NCI-H748 treated with DMSO at 0.1 percent for 48 hours (cell line): ENCODE results near the gene KIFAP3.
"Not testable (repeated sequence)": the region's sequence is repeated elsewhere in the genome, so short reads cannot be mapped to it uniquely, and the experiment has no call there.

ENCODE experiments used
- DNase-seq: peaks from one replicate; lab custom pipeline; 2025; lab: John Stamatoyannopoulos, UW

The KIFAP3 gene

DNA sequence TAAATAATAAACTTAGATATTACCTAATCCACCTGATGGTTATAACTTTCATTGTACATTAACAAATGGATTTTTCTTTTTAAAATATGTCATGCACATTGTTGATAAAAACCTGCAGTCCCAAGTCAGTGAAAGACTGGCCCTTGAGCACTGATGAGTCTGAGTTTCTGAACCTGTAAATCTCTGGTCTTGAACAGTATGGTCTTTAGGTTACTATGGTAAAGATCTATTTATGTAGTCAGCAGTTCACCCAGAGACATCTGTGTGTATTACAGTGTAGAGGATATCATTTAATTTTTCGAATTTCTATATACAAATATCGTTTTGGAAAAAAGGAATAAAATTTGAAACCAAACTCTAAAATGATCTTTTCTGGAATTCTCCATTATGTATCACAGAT, 150.4 kb downstream of the KIFAP3 start:
- DNase-seq, result no peak

DNA sequence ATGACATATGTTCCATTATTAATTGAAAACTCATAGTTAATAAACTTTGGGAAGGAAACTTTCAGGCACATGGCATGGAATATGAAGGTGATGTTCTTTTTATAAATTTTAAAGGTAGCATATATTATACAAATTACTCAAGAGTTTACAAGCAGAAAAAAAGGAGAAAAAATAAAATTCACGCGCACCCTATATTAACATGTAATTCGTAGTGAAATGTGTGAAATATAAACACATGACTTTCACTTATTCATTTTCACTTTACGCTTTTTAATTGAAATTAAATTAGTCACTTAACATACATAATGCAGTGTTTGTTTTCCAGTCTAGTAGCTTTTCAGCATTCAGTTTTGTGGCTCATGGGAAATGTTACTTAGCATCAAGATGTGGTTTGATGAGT, 153.4 kb downstream of the KIFAP3 start:
- no peak for DNase-seq

DNA sequence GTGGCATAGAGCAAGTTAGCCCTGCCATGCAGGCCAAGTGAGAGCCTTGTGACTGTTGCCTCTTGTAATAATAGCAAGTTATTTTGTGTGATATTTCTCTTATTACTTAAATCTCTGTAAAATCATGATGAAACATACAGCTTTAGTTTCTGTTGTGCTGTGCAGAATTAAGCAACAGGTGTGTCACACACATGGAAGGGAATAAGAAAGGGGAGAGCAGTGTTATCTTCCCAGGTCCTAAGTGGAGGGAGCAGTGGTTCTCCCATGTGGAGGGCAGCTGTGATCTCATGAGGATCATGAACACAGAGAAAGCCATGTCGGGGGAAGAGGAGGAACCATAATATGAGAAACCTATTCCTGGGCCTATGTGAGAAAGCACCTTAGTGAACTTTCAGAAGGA, 155.6 kb downstream of the KIFAP3 start:
- DNase-seq, result no peak

DNA sequence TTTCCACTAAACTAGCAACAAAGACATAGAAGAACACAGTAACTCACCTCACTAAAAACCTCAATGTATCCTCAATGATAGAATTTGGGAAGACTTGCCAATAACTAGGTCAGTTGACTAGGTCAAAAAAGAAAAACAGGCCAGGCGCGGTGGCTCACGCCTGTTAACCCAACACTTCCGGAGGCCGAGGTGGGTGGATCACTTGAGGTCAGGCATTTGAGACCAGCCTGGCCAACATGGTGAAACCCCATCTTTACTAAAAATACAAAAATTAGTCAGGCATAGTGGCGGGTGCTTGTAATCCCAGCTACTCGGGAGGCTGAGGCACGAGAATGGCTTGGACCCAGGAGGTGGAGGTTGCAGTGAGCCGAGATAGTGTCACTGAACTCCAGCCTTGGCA, 156.3 kb downstream of the KIFAP3 start:
- DNase-seq, result not testable (repeated sequence)

DNA sequence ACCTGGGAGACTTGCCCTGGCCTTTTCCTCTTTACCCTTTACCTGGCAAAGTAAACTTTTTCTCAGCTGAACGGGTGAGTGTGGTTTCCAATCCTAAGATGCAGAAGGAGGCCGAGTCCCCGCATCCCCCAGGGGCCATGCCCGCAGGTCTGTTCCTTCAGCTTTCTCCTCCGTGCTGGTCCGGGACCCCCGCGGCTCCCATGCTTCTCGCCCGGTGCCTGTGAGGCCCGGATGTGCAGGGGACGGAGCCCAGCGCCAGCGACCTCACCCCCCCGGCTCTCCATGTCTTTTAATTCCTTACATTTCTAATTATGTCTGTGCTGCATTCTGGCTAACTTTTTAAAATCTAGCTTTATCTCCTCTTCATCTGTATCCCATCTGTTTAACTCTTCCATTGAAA, 159.3 kb downstream of the KIFAP3 start:
- DNase-seq, result no peak

DNA sequence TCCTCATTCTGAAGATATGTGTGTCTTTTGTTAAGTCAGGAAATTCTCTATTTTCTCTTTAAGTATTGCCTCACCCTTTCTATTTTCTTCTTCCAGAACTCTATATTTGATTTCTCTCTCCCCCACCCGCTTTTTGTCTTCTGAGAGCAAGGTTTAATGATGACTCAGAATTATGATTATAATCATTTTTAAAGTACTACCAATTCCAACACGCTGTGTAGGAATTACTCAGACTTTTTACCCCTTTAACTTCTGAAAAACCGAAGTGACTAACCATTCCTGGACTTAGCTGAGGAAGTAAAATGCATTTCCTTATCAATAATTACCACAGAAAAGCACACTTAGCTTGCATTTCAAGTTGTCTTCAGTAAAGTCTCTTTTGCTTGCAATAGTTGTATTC, 160.0 kb downstream of the KIFAP3 start:
- no peak for DNase-seq

DNA sequence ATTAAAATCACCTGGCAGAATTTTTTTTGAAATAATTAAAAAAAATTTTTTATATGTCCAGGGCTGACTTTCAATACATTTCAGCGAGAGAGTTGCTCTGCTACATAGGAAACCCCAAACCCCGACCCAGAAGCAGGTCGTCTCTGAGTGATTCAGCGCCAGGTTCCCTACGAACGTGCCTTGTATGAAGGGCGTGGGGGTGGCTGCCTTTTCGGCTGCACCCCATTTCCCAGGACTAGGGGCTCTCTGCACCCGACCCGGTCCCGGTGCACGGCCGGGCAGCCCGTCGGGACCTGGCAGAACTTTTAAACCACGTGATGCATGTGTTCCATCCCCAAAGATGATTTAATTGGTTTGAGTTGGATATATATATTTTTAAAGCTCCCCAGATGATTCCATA, 165.0 kb downstream of the KIFAP3 start:
- no peak for DNase-seq

DNA sequence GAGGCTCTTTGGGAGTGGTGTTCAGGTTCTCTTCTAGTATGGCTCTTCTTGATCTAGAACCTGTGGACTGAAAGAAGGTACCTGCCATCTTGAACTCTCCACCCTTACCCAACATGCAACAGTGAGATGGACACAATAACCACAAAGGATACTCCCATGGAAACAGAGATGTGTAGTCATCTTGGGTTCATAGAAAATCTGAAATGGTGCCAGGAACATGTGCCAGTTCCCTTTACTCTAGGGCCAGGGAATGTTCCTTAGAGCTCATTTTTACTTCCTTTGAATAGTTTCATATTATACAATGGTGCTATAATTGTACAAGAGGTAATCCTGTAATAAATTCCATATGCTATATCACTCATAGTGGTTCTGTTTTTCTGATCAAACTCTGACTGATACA, 167.6 kb downstream of the KIFAP3 start:
- no peak for DNase-seq

DNA sequence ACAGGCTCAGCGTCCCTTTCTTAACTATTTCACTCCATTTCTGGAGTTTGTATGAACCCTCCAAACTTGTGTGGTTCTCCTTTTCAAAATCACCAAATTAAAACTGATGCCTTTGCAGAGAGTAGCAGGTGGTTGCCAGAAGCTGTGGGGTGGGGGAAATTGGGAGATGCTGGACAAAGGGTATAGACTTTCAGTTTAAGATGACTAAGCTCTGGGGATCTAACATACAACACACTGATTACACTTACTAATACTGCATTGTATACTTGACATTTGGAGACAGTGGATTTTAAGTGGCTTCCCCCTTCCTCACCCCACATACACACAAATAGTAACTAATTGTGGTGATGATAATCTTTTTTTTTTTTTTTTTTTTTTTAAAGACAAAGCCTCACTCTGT, 169.7 kb downstream of the KIFAP3 start:
- DNase-seq, result no peak

DNA sequence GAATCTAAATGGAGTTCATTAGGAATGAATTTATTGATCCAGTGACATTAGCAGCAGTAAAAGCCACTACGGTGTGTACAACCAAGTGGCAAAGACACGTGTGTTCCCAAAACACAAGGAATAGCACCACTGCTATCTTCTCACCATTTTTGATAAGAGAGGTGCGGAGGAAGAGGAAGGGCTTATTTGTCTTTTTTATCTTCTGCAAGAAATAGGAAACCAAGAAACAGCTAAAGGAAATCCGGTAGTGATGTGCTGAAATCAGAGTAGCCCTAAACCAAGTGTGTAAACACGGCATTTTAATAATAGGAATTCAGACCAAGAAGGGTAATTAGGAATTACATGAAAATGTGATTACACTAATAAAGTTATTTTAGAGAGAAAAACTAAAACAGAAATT, 171.7 kb downstream of the KIFAP3 start:
- no peak for DNase-seq

DNA sequence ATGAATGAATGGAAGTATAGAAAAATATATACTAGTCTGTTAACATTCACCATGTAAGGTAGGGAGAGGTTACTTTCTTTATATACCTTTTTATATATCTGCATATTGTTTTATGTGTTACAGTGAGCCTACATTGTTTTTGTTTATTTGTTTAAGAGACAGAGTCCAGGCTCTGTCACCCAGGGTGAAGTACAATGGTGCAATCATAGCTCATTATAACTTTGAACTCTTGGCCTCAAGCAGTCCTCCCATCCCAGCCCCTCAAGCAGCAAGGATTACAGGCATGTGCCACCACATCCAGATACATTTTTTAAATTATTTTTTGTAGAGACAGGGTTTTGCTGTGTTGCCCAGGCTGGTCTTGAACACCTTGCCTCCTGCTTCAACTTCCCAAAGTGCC, 173.4 kb downstream of the KIFAP3 start:
- DNase-seq, result no peak

DNA sequence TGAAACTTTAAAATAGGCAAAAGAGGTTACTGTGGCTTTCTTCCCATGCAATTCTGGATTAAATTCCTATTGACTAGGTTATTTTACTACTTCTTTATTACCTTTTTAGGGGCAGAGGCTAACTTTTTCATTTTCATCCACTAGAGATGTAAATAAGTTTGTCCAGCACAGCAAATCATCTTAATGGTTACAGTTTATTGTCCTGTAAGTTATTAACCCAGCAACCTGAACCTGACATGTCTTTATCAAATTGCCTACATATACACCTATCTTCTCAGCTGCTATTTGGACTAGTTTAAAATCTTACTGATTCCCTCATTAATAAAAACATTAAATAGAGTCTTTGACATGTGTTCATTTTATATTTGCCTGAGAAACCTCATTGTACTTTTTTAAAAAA, 173.9 kb downstream of the KIFAP3 start:
- DNase-seq, result no peak

DNA sequence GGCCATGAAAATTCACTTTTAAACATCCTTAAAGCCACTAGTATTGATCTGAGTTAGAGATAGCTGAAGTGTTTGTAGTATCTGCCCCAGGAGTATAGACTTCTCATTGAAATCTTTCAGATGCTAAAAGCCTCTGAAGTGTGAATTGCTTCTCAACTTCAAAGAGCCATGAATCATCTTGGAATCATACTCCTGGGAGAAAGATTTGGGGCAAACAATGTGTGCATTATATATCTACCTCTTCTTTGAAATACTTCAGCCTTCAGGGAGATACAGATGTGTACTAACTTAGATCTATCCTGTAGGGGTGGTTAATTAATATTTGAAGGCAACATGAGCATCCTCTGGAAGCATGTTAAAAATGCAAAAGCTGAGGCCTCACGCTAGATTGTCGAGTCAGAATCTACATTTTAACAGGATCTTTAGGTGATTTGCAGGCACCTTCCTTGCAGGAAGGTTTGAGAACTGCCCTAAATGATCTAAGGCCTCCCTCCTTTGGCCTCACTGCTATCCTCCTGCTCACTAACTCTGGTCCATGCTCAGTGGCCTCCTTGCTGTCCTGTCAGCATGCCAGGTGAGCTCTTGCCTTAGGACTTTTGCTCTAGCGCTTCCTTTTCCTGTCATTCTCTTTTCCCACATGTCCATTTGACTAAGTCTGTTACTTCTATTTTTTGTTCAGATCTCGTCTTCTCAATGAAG, 174.8 kb downstream of the KIFAP3 start:
- DNase-seq, result no peak

DNA sequence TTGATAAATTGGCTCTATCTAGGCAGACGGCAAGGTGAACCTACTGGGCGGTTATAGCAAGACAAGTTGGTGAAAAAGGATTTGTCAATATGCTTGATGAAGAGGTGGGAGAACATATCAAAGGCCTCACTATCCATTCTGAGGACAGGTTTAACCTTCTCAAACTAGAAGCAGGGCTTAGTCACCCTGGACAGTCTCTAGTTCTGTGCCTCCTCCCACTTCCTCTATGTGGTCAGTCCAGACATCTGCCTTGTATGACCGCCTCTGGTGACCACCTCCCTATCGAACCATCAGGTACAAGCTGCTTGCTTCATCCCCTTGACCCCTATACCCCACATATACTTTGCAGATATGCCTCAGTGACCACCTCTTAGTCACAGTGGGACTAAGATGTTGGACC, 178.5 kb downstream of the KIFAP3 start:
- no peak for DNase-seq

DNA sequence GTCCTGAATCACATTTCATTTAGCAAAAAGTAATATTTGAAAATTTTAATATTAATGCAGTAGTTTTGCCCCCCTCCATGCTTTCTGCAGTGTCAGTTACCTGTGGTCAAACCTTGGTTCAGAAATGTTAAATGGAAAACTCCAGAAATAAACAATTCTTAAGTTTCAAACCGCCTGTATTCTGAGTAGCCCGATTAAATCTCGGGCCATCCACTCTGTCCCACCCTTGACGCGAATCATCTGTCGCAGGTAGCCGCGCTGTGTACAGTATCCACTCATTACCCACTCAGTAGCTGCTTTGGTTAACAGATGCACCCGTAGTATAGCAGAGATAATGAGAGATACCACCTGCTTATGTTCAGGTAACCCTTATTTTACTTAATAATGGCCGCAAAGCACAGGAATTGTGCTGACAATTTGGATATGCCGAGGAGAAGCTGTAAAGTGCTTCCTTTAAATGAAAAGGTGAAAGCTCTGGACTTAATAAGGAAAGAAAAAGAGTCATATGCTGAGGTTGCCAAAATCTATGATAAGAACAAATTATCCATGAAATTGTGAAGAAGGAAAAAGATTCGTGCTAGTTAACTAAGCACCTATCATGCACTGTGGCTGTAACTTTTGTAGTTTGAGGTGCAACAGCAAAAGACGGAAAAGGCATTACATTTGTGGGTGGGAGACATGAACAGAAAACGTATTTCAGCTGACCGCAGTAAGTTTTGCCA, 179.9 kb downstream of the KIFAP3 start:
- no peak for DNase-seq

DNA sequence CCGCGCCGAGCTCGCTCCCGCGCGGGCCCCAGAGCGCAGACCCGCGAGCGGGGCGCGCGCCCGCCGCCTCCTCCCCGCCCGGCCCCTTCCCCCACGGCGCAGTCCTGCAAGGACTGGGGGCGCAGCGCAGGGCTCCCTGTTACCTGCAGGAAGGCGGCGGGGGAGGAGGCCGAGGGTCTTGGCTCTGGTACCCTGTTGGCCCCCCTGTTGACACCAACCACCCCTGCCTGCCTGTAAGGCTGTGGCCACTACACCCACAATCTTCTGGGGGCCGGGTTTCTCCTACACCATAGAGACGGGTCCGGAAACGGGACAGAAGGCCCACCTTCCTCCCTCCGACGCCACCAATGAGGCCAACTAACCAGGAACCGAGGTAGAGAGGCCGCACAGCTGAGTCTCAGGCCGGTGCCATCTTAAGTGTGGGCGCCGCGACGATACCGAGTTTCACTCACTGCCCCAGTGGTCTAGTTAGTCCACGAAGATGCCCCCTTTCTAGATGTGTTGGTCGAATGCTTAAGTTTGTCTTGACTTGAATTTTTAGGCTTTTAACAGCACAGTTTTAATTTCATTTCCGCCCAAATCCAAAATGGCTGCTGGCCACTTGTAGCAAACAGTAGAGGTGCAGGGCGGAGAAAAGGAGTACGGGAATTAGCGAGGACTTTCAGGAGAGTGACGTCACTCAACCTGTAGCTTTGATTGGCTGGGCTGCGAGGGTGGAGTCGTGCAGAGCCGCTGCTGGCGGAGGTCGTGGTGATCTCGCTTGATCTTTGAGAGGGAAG, 180.7 kb downstream of the KIFAP3 start, which contains the start of gene SCYL3:
SCYL3 (minus strand) TSS at position 252 of the 779 bp plus-strand sequence. CDS start 5,056 bp downstream, outside the sequence.
- DNase-seq, result peak; percentile 83

DNA sequence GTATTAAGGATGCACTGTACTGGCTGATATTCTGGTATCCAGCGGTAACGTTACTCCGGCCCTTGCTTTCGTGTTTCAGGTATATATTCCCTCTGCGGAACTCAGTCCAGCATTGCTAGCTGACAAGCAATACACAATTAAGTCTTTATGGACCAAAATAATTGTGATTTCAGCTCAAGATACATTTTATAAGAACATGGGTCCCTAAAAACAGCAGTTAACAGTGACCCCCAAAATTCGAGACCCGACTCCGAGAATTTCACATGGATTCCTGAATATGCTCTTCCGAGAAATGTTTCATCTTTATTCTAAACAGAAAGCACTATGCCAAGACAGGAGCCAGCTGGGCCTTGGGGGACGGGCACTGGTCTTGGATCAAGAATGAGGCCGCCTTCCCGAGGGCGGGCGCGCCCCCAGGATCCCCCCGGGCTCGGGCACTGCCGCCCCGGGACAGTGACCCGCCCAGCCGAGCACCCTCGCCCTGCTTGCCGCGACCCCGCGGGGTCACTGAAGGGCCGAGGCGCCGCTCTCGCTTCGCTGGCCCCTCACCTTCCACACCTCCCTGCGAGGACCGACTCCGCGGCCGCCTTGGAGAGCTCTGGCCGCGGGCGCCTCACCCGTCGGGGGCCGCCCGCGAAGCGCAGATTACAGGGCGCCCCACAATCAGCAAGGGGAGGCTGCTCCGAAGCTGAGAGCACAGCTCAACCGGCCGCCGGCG, 181.4 kb downstream of the KIFAP3 start:
- DNase-seq, result no peak

DNA sequence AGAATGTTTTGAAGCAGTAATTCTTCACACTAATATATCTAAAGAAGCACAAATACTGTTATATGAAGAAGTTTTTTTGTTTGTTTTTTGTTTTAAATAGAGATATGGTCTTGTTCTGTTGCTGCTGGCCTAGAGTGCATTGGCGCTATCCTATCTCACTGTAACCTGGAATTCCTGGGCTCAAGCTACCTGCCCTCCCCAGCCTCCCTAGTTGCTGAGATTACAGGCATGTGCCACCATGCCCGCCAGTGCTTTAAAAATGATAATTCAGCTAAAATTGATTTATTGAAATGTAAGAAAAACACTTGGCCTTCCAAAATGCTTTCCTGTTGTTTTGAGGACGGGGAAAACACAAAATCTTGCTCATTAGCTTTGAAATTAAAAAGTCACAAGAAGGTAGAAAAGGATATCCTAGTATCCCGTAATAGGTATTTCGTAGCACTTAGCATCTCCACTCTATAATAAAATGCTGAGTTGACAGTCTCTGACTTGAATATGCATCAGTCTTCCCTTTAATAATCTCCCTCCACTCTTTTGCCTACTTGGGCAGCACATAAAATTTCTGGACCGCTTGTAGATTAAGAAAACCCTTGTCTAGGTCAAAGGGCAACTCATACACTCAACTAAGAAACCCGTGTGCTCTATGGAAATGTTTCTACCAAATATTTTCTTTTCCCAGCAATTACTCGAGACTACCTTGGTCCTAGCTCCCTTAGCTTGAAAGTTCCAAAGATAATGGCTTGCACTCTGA, 182.1 kb downstream of the KIFAP3 start:
- DNase-seq, result no peak

DNA sequence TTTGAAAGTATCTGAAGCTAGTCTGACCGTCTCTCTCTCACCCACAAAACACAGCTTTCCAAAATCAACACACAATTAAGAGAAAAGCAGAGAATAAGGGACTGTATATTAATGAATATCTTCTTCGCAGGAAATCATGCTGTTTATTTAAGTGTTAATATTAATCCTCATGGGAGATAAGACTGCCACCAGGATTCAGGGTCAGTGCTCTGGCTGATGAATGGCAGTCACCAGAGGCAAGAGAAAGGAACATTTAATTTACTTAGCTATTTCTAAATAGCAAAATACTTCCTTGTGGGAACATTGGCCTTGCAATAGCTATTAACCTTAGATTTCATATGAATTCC, 183.0 kb downstream of the KIFAP3 start:
- no peak for DNase-seq

DNA sequence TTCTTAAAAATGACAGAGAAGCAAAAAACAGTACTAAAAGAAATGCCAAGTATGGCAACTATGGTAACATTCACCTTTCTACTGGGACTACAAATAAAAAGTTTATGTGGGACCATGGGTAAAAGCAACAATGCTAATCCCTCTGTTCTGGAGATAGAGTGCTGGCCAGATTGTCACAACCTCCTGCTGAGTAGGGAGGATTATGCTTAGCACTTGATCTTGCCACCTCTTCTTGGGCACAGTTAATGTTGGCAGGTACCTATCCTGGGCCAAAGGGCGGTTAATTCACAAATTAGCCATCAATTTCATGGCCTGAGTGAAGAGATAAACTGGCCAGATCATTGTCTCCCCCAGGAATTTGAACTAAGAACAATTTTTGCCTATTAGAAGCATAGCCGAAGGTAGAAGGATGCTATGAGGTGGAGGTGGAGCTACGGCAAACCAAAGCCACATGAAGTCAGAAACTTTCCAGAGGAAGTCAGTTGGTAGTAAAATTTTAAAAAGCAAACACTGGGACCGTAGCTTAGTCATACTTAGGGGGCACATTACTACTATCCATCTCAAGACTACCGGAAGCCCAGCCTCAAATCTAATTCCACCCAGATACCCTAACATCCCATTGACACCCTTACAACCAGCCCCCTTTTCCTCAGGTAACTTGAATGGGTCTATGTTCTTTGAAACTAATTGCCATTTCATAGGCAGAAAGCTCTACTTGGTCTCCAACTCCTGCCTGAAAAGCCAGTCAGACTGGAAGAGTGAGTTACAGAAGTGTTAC, 183.5 kb downstream of the KIFAP3 start:
- no peak for DNase-seq

DNA sequence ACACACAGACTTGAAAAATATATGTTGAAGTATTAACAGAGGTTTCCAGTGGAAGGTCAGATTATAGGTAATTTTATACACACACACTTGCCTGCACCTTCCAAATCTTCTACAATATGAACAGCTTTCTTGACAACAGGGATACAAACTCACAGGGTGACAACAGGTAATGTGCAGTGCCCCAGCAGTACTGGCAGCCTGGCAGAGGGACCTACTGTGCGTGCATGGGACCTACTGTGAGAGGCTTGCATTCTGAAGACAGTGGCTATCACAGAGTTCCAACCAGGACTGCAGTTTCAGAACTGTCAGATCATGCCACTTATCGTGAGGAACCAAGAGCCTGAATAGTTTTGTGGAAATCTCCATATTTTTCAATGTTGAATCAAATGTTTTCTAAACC, 184.6 kb downstream of the KIFAP3 start:
- DNase-seq, result no peak
